ENCODE data around the gene ANO8. TPM values are rescaled to one million over a fixed set of nuclear protein-coding genes. Genes with fewer than 3 reads are reported as not detected.

ANO8 gene
- total and polyA plus RNA-seq, 2 of the 8 experiments (the other 6 are each of a cell fraction or from before 2014, with no cell fraction given) = 9.5 to 20.7 TPM

GRCh38 chr19:17319473-17320238 is 15.0 kb downstream of the ANO8 start (continued):
- TF ChIP-seq, protein P1, sequence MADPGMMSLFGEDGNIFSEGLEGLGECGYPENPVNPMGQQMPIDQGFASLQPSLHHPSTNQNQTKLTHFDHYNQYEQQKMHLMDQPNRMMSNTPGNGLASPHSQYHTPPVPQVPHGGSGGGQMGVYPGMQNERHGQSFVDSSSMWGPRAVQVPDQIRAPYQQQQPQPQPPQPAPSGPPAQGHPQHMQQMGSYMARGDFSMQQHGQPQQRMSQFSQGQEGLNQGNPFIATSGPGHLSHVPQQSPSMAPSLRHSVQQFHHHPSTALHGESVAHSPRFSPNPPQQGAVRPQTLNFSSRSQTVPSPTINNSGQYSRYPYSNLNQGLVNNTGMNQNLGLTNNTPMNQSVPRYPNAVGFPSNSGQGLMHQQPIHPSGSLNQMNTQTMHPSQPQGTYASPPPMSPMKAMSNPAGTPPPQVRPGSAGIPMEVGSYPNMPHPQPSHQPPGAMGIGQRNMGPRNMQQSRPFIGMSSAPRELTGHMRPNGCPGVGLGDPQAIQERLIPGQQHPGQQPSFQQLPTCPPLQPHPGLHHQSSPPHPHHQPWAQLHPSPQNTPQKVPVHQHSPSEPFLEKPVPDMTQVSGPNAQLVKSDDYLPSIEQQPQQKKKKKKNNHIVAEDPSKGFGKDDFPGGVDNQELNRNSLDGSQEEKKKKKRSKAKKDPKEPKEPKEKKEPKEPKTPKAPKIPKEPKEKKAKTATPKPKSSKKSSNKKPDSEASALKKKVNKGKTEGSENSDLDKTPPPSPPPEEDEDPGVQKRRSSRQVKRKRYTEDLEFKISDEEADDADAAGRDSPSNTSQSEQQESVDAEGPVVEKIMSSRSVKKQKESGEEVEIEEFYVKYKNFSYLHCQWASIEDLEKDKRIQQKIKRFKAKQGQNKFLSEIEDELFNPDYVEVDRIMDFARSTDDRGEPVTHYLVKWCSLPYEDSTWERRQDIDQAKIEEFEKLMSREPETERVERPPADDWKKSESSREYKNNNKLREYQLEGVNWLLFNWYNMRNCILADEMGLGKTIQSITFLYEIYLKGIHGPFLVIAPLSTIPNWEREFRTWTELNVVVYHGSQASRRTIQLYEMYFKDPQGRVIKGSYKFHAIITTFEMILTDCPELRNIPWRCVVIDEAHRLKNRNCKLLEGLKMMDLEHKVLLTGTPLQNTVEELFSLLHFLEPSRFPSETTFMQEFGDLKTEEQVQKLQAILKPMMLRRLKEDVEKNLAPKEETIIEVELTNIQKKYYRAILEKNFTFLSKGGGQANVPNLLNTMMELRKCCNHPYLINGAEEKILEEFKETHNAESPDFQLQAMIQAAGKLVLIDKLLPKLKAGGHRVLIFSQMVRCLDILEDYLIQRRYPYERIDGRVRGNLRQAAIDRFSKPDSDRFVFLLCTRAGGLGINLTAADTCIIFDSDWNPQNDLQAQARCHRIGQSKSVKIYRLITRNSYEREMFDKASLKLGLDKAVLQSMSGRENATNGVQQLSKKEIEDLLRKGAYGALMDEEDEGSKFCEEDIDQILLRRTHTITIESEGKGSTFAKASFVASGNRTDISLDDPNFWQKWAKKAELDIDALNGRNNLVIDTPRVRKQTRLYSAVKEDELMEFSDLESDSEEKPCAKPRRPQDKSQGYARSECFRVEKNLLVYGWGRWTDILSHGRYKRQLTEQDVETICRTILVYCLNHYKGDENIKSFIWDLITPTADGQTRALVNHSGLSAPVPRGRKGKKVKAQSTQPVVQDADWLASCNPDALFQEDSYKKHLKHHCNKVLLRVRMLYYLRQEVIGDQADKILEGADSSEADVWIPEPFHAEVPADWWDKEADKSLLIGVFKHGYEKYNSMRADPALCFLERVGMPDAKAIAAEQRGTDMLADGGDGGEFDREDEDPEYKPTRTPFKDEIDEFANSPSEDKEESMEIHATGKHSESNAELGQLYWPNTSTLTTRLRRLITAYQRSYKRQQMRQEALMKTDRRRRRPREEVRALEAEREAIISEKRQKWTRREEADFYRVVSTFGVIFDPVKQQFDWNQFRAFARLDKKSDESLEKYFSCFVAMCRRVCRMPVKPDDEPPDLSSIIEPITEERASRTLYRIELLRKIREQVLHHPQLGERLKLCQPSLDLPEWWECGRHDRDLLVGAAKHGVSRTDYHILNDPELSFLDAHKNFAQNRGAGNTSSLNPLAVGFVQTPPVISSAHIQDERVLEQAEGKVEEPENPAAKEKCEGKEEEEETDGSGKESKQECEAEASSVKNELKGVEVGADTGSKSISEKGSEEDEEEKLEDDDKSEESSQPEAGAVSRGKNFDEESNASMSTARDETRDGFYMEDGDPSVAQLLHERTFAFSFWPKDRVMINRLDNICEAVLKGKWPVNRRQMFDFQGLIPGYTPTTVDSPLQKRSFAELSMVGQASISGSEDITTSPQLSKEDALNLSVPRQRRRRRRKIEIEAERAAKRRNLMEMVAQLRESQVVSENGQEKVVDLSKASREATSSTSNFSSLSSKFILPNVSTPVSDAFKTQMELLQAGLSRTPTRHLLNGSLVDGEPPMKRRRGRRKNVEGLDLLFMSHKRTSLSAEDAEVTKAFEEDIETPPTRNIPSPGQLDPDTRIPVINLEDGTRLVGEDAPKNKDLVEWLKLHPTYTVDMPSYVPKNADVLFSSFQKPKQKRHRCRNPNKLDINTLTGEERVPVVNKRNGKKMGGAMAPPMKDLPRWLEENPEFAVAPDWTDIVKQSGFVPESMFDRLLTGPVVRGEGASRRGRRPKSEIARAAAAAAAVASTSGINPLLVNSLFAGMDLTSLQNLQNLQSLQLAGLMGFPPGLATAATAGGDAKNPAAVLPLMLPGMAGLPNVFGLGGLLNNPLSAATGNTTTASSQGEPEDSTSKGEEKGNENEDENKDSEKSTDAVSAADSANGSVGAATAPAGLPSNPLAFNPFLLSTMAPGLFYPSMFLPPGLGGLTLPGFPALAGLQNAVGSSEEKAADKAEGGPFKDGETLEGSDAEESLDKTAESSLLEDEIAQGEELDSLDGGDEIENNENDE (IDR thresholded peaks at IDR 0.05; ENCODE audit: insufficient replicate concordance, low read length) = no peak
- TF ChIP-seq, protein P2, sequence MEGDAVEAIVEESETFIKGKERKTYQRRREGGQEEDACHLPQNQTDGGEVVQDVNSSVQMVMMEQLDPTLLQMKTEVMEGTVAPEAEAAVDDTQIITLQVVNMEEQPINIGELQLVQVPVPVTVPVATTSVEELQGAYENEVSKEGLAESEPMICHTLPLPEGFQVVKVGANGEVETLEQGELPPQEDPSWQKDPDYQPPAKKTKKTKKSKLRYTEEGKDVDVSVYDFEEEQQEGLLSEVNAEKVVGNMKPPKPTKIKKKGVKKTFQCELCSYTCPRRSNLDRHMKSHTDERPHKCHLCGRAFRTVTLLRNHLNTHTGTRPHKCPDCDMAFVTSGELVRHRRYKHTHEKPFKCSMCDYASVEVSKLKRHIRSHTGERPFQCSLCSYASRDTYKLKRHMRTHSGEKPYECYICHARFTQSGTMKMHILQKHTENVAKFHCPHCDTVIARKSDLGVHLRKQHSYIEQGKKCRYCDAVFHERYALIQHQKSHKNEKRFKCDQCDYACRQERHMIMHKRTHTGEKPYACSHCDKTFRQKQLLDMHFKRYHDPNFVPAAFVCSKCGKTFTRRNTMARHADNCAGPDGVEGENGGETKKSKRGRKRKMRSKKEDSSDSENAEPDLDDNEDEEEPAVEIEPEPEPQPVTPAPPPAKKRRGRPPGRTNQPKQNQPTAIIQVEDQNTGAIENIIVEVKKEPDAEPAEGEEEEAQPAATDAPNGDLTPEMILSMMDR (IDR thresholded peaks at IDR 0.05; ENCODE audit: control extremely low read depth in 1 of 3, insufficient read depth in 1 of 3, low read depth in 1 of 3, low read length in 3 of 3) = no peak
- TF ChIP-seq NANOG (IDR thresholded peaks at IDR 0.05; ENCODE audit: insufficient read depth, low read depth, low read length, poor library complexity, severe bottlenecking) (no peak), SIX5 (IDR thresholded peaks at IDR 0.05; ENCODE audit: low read depth, low read length) (no peak)

Data from H1 (cell line).